Right lobe of liver (tissue), 4 donors: ENCODE measurements around the gene IL25.

Experiments used
- POLR2A ChIP-seq: fragments of 450-650 bp; IDR thresholded peaks from one replicate; pipeline ENCODE4 v1.6.1; 2017; ENCODE audit warnings: antibody characterized with exemption, mild to moderate bottlenecking
- TF ChIP-seq, protein P1 (sequence below), 4 donors: fragments of 200-600 bp in 3 of 4; fragments of 450-650 bp in 1 of 4; IDR thresholded peaks; one replicate each; pipeline versions ENCODE4 v1.5.1 to v1.8.0; 2016 to 2022; ENCODE audit warnings: antibody characterized with exemption in 4 of 4, mild to moderate bottlenecking in 2 of 4
- donor health status: DM: no; HTN: no; CAD: no.
- donor health status: DM: no; HTN: no; CAD: no.
- donor health status: DM: no; HTN: yes; CAD: no.

DNA sequence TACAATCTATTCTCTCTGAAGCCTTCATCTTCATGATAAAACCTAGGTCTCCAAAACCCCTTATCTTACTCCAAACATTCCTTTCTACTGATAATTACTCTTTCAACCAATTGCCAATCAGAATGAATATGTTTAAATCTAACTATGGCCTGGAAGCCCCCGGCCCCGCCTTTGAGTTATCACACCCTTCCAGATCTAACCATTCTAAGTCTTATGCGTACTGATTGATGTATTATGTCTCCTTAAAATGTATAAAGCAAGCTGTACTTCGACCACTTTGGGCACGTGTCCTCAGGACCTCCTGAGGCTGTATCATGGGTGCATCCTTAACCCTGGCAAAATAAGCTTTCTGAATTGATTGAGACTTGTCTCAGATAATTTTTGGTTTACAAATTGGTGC, 37.0 kb upstream of the IL25 start:
- TF ChIP-seq, protein P1, sequence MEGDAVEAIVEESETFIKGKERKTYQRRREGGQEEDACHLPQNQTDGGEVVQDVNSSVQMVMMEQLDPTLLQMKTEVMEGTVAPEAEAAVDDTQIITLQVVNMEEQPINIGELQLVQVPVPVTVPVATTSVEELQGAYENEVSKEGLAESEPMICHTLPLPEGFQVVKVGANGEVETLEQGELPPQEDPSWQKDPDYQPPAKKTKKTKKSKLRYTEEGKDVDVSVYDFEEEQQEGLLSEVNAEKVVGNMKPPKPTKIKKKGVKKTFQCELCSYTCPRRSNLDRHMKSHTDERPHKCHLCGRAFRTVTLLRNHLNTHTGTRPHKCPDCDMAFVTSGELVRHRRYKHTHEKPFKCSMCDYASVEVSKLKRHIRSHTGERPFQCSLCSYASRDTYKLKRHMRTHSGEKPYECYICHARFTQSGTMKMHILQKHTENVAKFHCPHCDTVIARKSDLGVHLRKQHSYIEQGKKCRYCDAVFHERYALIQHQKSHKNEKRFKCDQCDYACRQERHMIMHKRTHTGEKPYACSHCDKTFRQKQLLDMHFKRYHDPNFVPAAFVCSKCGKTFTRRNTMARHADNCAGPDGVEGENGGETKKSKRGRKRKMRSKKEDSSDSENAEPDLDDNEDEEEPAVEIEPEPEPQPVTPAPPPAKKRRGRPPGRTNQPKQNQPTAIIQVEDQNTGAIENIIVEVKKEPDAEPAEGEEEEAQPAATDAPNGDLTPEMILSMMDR (IDR thresholded peaks at IDR 0.05), result no peak
- TF ChIP-seq POLR2A, result no peak
